Hematopoietic multipotent progenitor cell treated with erythropoietin and hydrocortisone succinate and interleukin-3 and kit ligand, for 6 days (in vitro differentiated cells): ENCODE data around the gene ARMH3.
"Not testable (repeated sequence)": the region's sequence is repeated elsewhere in the genome, so short reads cannot be mapped to it uniquely, and the experiment has no call there.

ENCODE experiments used
- DNase-seq: peaks from one replicate; pipeline ENCODE4 v3.0.0-alpha.2; 2015

ARMH3 gene

GRCh38 chr10:102045292-102045691 lies 10.7 kb downstream of the ARMH3 start:
- DNase-seq: no peak

GRCh38 chr10:102040305-102041050 lies 15.5 kb downstream of the ARMH3 start:
- DNase-seq: peak; percentile 42

GRCh38 chr10:102038410-102038809 lies 17.6 kb downstream of the ARMH3 start:
- no peak for DNase-seq

GRCh38 chr10:102035807-102036206 lies 20.2 kb downstream of the ARMH3 start:
- DNase-seq: not testable (repeated sequence)

GRCh38 chr10:102033787-102034186 lies 22.2 kb downstream of the ARMH3 start:
- no peak for DNase-seq

- no peak for DNase-seq
Measured at GRCh38 chr10:102027261-102027660, 28.7 kb downstream of the ARMH3 start.

GRCh38 chr10:102024799-102025198 lies 31.2 kb downstream of the ARMH3 start:
- peak; percentile 25 for DNase-seq

GRCh38 chr10:102020938-102021337 lies 35.0 kb downstream of the ARMH3 start:
- DNase-seq: no peak

GRCh38 chr10:102017295-102017694 lies 38.7 kb downstream of the ARMH3 start:
- DNase-seq: no peak

- no peak for DNase-seq
Measured at GRCh38 chr10:102016416-102016815, 39.6 kb downstream of the ARMH3 start.

- DNase-seq: no peak
Measured at GRCh38 chr10:102010961-102011360, 45.0 kb downstream of the ARMH3 start.

GRCh38 chr10:102009801-102010425 lies 46.1 kb downstream of the ARMH3 start:
- DNase-seq: peak; percentile 89

GRCh38 chr10:102007796-102008195 lies 48.2 kb downstream of the ARMH3 start:
- DNase-seq: peak; percentile 20

GRCh38 chr10:102007031-102007430 lies 48.9 kb downstream of the ARMH3 start:
- DNase-seq: peak; percentile 51

- no peak for DNase-seq
Measured at GRCh38 chr10:102004376-102004775, 51.6 kb downstream of the ARMH3 start.

- DNase-seq: no peak
Measured at GRCh38 chr10:102003541-102003940, 52.4 kb downstream of the ARMH3 start.

GRCh38 chr10:102001435-102002068 lies 54.4 kb downstream of the ARMH3 start:
- DNase-seq: no peak

GRCh38 chr10:101997803-101998202 lies 58.2 kb downstream of the ARMH3 start:
- no peak for DNase-seq

- no peak for DNase-seq
Measured at GRCh38 chr10:101995451-101996063, 60.4 kb downstream of the ARMH3 start.

GRCh38 chr10:101993651-101994200 lies 62.2 kb downstream of the ARMH3 start:
- no peak for DNase-seq

- no peak for DNase-seq
Measured at GRCh38 chr10:101993221-101993620, 62.8 kb downstream of the ARMH3 start.

- no peak for DNase-seq
Measured at GRCh38 chr10:101987136-101987535, 68.8 kb downstream of the ARMH3 start.

- DNase-seq: peak; percentile 86
Measured at GRCh38 chr10:101986624-101986971, 69.4 kb downstream of the ARMH3 start.
